GM12878 (cell line): ENCODE results near the gene DMWD. TPM values are rescaled to one million over a fixed set of nuclear protein-coding genes. Genes with fewer than 3 reads are reported as not detected.
A peak's percentile ranks its signal among the peaks of the same experiment; 100 is the strongest.

Experiments used
- ATAC-seq: fragments of 200-7000 bp; cut with Tn5 transposase; 3 replicates; pipeline ENCODE4 v1.9.1; 2020; ENCODE audit warnings: mild to moderate bottlenecking, moderate library complexity
- BruUV-seq: library from RNA; stranded (reverse); fragments of 400-500 nt; replicated peaks from 2 replicates; lab custom pipeline; 2021; lab: Mats Ljungman, UMichigan
- CTCF ChIA-PET: fragments of 300-600 bp; sonication (Branson Sonifier 250); formaldehyde crosslinking; extraction: SDS; loops from one replicate; lab custom pipeline; 2021; ENCODE audit warnings: inconsistent platforms; lab: Yijun Ruan, JAX
- POLR2A ChIA-PET: fragments of 350-600 bp; formaldehyde crosslinking; extraction: SDS; loops from one replicate; lab custom pipeline; 2021; ENCODE audit warnings: inconsistent platforms; lab: Charles Lee
- RAD21 ChIA-PET: fragments of 300-600 bp; sonication (Branson Sonifier 250); formaldehyde crosslinking; loops from one replicate; lab custom pipeline; 2023; ENCODE audit warnings: antibody characterized with exemption; ENCODE audit not compliant: unreplicated experiment; lab: Charles Lee
- SMC1A ChIA-PET: fragments of 300-600 bp; sonication (Branson Sonifier 250); formaldehyde crosslinking; loops from one replicate; lab custom pipeline; 2023; ENCODE audit not compliant: unreplicated experiment, uncharacterized antibody; lab: Charles Lee
- DNase-seq: peaks from one replicate; pipeline ENCODE4 v3.0.0-alpha.2; 2011; ENCODE audit warnings: low read depth, low spot score
- FAIRE-seq: peaks from 3 replicates; lab custom pipeline; 2011; peaks lifted over from hg19 to GRCh38; lab: Jason Lieb, UNC
- H2AFZ ChIP-seq: 2 replicates; pipeline ENCODE4 v1.6.0; 2011; ENCODE audit warnings: low read depth, low read length, control low read depth; ENCODE audit not compliant: control insufficient read depth
- H3K27ac ChIP-seq: 2 replicates; pipeline ENCODE4 v1.5.1; 2011; ENCODE audit warnings: control low read depth; ENCODE audit not compliant: control insufficient read depth, insufficient read depth
- H3K27me3 ChIP-seq, 2 experiments: replicated peaks in 1 of 2; 2 replicates each; pipeline versions ENCODE4 v1.6.0 to v1.6.1; 2011; ENCODE audit warnings: low read length in 1 of 2; ENCODE audit not compliant: control insufficient read depth in 2 of 2, insufficient read depth in 2 of 2
- H3K36me3 ChIP-seq, 2 experiments: 2 replicates each; pipeline ENCODE4 v1.5.1; 2011; ENCODE audit warnings: low read length in 1 of 2; ENCODE audit not compliant: control insufficient read depth in 2 of 2, insufficient read depth in 2 of 2
- H3K4me1 ChIP-seq: 2 replicates; pipeline ENCODE4 v1.6.1; 2011; ENCODE audit warnings: mild to moderate bottlenecking, low read length, moderate library complexity, mixed read lengths; ENCODE audit not compliant: control insufficient read depth, insufficient read depth
- H3K4me2 ChIP-seq: 2 replicates; pipeline ENCODE4 v1.6.0; 2011; ENCODE audit warnings: control low read depth; ENCODE audit not compliant: control insufficient read depth, insufficient read depth
- H3K4me3 ChIP-seq: fragments of 200-600 bp; sonication (generic); 2 replicates; pipeline ENCODE4 v1.5.1; 2016
- H3K79me2 ChIP-seq: 2 replicates; pipeline ENCODE4 v1.6.0; 2011; ENCODE audit warnings: low read length; ENCODE audit not compliant: control insufficient read depth, insufficient read depth
- H3K9ac ChIP-seq: 2 replicates; pipeline ENCODE4 v1.8.0; 2011; ENCODE audit warnings: low read length, control low read depth, mixed read lengths; ENCODE audit not compliant: control insufficient read depth, insufficient read depth
- H3K9me3 ChIP-seq: replicated peaks from 3 replicates; pipeline ENCODE4 v1.5.1; 2011; ENCODE audit warnings: mild to moderate bottlenecking, low read length; ENCODE audit not compliant: control insufficient read depth, insufficient read depth
- H4K20me1 ChIP-seq: 2 replicates; pipeline ENCODE4 v1.6.0; 2011; ENCODE audit not compliant: control insufficient read depth, insufficient read depth
- POLR2A ChIP-seq: IDR thresholded peaks from 2 replicates; pipeline ENCODE4 v1.6.1; 2011; ENCODE audit warnings: low read depth, mild to moderate bottlenecking, low read length
- TAF1 ChIP-seq: IDR thresholded peaks from 2 replicates; pipeline ENCODE4 v1.6.1; 2011; ENCODE audit warnings: mild to moderate bottlenecking, low read depth, low read length, borderline replicate concordance
- WRNIP1 ChIP-seq: IDR thresholded peaks from 2 replicates; pipeline ENCODE4 v1.6.1; 2011; ENCODE audit warnings: low read depth, low read length, improper control_type of control experiment, borderline replicate concordance
- WGBS: methylation state at CpG from one replicate; pipeline ENCODE4 v1.1.6; 2016; ENCODE audit warnings: low lambda C conversion rate; ENCODE audit not compliant: insufficient replicate concordance, insufficient coverage; ENCODE audit errors: missing lambda C conversion rate; 5-methylcytosine and 5-hydroxymethylcytosine counted together
- in situ Hi-C: fragments of 300-500 bp; cut with MboI; formaldehyde crosslinking; loops from 9 replicates; pipeline ENCODE4 v1.14.3; 2018; ENCODE audit warnings: mixed read lengths
- intact Hi-C: fragments of 100-400 bp; cut with micrococcal nuclease; formaldehyde crosslinking; loops from one replicate; pipeline ENCODE4 v1.14.2; 2022; ENCODE audit not compliant: unreplicated experiment
- polyA plus RNA-seq, 11 experiments: library from polyadenylated mRNA; depleted of rRNA in 4 of 11; unstranded in 6 of 11; stranded (reverse) in 5 of 11; fragments of >200 nt; fragmentation: Nextera tagmentation in 4 of 11; fragmentation: Illumina TruSeq in 1 of 11; extraction: Ambion mirVana in 4 of 11; extraction: Trizol in 1 of 11; gene quantifications; 1 replicate in 1 of 11; 2 replicates in 10 of 11; pipeline versions ENCODE4 v1.2.1 to v1.2.3, GENCODE V29; 2011 to 2016; ENCODE audit warnings: inconsistent platforms in 2 of 11, missing spikeins in 2 of 11, low read depth in 1 of 11
- total RNA-seq, 4 experiments: library from RNA; depleted of rRNA in 3 of 4; stranded (reverse); fragments of >200 nt in 3 of 4; fragmentation: Illumina TruSeq in 1 of 4; extraction: Trizol in 1 of 4; gene quantifications; 2 replicates each; pipeline versions ENCODE4 v1.2.1 to v1.2.3, GENCODE V29; 2013 to 2021

The DMWD gene
- total and polyA plus RNA-seq, 10 of the 15 experiments (the other 5 are each of a cell fraction or from before 2014, with no cell fraction given): 3.5 to 56.0 (median 11.6) TPM

DNA sequence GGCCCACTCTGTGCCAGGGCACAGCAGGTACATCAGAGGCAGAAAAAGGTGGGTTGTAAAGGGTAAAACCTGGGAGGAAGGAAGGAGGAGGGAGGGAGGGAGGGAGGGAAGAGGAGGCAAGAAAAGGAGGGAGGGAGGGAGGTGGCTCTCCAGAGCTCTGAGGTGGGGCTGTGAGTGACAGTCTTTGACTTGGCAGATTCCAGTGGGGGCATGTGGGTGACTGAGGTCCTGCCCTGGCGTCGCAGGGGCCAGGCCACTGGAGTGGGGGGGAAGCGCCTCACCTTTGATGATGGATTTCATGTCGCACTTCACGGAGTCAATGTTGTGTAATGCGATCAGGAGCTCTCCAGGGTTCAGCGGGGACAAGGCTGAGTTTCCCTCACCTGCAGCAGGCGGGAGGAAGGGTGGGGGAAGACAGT is 28.5 kb upstream of the DMWD start:
- DNase-seq: no peak
- no peak for FAIRE-seq
- WGBS: over 99% methylated on average over 8 of the region's 8 CpGs

DNA sequence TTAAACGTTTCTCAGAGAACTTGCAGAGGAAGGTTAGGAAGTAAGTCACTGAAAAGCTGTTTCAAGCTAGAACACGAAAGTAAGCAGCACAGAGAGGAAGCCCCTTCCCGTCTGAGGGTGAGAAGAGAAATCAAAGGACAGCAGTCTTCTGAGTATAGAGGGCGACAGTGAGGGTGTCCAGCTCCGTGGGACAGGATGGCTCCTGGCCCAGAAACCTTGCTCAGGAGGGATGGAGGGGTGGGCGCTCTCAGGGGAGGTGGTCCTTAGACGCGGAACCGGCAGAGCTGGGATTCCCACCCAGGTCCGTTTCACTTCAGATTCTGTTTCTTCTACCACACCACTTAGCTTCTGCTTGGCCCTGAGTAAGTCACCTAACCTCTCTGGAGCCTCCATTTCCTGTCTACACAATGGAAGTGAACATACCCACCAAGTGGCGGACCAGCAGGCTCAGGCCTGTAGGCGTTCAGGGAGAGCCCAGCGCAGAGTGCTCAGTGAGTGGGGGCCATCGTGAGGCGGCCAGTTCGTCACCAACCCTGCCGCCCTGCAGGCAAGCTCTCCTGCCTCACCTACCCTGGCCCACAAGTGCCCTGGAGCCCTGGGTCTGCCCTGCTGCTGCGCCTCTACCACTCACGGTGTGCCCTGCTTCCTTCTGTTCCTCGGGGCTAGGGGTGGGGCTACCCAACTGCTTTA is 27.9 kb upstream of the DMWD start:
- Histone ChIP-seq H3K27me3 (no peaks in the 10 kb centered on the region), H3K9ac (no peak overlapping the region), H3K4me2 (no peak overlapping the region), H4K20me1 (no peaks in the 10 kb centered on the region), H2AFZ (no peak overlapping the region), H3K27ac (no peak overlapping the region), H3K79me2 (no peaks in the 10 kb centered on the region), H3K36me3 (peaks cover 14 to 27% of the 10 kb centered on the region in 2 experiments), H3K9me3 (no peaks in the 10 kb centered on the region), H3K4me1 (no peaks in the 10 kb centered on the region), H3K4me3 (no peak overlapping the region)
- ATAC-seq (no peak), DNase-seq (no peak), FAIRE-seq (no peak)
- WGBS: 68% methylated on average over 18 of the region's 20 CpGs
- ChIA-PET SMC1A (no interaction called here), CTCF (no interaction called here), POLR2A (no interaction called here), RAD21 (no interaction called here)
- intact Hi-C loops (no loop called here), in situ Hi-C loops (no loop called here)
- BruUV-seq: TSS peak; percentile 32
- TF ChIP-seq TAF1 (no peak), POLR2A (peak; percentile 42; the same call in 1 of the 2 replicates)

More for the DNA sequence above, 28.5 kb upstream of the DMWD start:
- Histone ChIP-seq H3K27ac (no peak overlapping the region), H2AFZ (no peak overlapping the region), H3K9me3 (no peaks in the 10 kb centered on the region), H3K4me2 (no peak overlapping the region), H3K4me1 (no peaks in the 10 kb centered on the region), H4K20me1 (no peaks in the 10 kb centered on the region), H3K36me3 (peaks cover 15 to 33% of the 10 kb centered on the region in 2 experiments), H3K9ac (no peak overlapping the region), H3K4me3 (no peak overlapping the region), H3K27me3 (no peaks in the 10 kb centered on the region), H3K79me2 (no peaks in the 10 kb centered on the region)
- ChIA-PET CTCF (no interaction called here), RAD21 (no interaction called here), POLR2A (no interaction called here), SMC1A (no interaction called here)
- in situ Hi-C loops (no loop called here), intact Hi-C loops (no loop called here)
- no peak for TF ChIP-seq WRNIP1
- ATAC-seq: no peak
- BruUV-seq: no TSS peak
